GM13976 (cell line): ENCODE results near the gene SMIM10L2A.
"Not testable (repeated sequence)": the region's sequence is repeated elsewhere in the genome, so short reads cannot be mapped to it uniquely, and the experiment has no call there.

ENCODE experiments used
- DNase-seq: peaks from one replicate; pipeline ENCODE4 v3.0.0; 2012; ENCODE audit warnings: low spot score
- CTCF ChIP-seq: IDR thresholded peaks from 2 replicates; pipeline ENCODE4 v1.5.1; 2012; ENCODE audit warnings: borderline replicate concordance, mild to moderate bottlenecking; ENCODE audit not compliant: insufficient read depth; ENCODE audit errors: extremely low read depth, missing control alignments, control extremely low read depth
- in situ Hi-C: fragments of 300-500 bp; cut with MboI; formaldehyde crosslinking; loops from one replicate; pipeline ENCODE4 v1.12.0; 2022; ENCODE audit warnings: low sequenced_read_pairs, mixed read lengths, inconsistent platforms; ENCODE audit not compliant: unreplicated experiment

SMIM10L2A gene

GRCh38 chrX:135453381-135453780 is 31.6 kb downstream of the SMIM10L2A start:
- TF ChIP-seq CTCF: no peak
- in situ Hi-C loops: loop anchor here (25.0 kb wide), 1 partner anchor 266 kb away; no protein-coding TSS in a partner anchor
- DNase-seq: no peak

GRCh38 chrX:135454816-135455215 is 33.1 kb downstream of the SMIM10L2A start:
- in situ Hi-C loops: loop anchor here (25.0 kb wide), 1 partner anchor 268 kb away; no protein-coding TSS in a partner anchor
- no peak for TF ChIP-seq CTCF
- DNase-seq: no peak

GRCh38 chrX:135461756-135462155 is 40.0 kb downstream of the SMIM10L2A start:
- DNase-seq: not testable (repeated sequence)
- in situ Hi-C loops: loop anchor here (25.0 kb wide), 1 partner anchor 274 kb away; no protein-coding TSS in a partner anchor

- in situ Hi-C loops: loop anchor here (25.0 kb wide), 1 partner anchor 277 kb away; no protein-coding TSS in a partner anchor
- DNase-seq: no peak
Measured at GRCh38 chrX:135463937-135464336, 42.2 kb downstream of the SMIM10L2A start.

GRCh38 chrX:135476378-135476777 is 54.6 kb downstream of the SMIM10L2A start:
- in situ Hi-C loops: no loop called here
- no peak for DNase-seq
- TF ChIP-seq CTCF: no peak

More at GRCh38 chrX:135463937-135464336, 42.2 kb downstream of the SMIM10L2A start:
- peak; percentile 38 for TF ChIP-seq CTCF

GRCh38 chrX:135477576-135477975 is 55.8 kb downstream of the SMIM10L2A start:
- in situ Hi-C loops: no loop called here
- DNase-seq: no peak

More at GRCh38 chrX:135477576-135477975, 55.8 kb downstream of the SMIM10L2A start:
- TF ChIP-seq CTCF: peak; percentile 46
